DMS53 treated with DMSO at 0.1 percent for 48 hours (cell line): Measurements from ENCODE around the gene OPALIN.
"Not testable (repeated sequence)": the region's sequence is repeated elsewhere in the genome, so short reads cannot be mapped to it uniquely, and the experiment has no call there.

ENCODE experiments used
- DNase-seq: peaks from one replicate; lab custom pipeline; 2025; ENCODE audit not compliant: unreplicated experiment; lab: John Stamatoyannopoulos, UW

OPALIN gene

DNA sequence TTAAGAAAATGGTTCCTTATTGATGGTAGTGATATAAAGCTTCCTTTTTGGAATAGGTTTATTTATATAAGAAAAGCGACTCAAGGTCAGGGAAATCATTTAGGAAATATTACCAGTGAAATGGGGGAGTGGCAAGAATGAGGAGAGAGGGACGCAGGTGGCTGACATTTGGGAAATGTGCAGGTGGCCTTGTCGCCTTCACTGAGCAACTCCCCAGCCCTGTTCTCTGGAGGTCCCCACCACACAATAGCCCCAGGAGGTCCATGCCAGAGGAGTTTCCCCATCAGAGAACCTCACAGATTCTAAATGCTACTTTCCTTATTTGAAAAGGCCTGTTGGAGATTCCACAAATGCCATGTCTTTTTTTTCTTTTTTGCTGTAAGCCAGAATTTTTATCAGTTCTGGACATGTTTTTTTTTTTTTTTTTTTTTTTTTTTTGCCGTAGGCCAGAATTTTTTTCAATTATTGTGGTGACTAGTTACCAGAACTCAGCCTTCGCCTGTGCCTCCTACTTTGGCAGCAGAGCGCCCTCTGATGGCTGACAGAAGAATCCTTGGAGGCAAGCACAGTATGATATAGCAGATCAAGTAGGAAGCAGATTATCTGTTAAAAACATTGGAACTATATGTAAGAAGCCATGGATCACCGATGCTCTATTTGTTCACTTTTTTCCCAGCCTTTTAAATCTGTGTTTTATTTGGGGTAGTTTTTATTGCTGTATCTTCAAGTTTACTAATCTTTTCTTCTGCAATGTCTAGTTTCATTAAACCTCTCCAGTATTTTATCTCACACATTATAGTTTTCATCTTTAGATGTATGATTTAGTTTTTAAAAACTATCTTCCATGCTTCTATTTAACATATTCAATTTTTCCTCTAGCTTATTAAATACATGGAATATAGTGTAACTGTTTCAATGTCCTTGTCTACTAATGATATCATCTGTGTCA is 18.6 kb downstream of the OPALIN start:
- peak; percentile 82 for DNase-seq

DNA sequence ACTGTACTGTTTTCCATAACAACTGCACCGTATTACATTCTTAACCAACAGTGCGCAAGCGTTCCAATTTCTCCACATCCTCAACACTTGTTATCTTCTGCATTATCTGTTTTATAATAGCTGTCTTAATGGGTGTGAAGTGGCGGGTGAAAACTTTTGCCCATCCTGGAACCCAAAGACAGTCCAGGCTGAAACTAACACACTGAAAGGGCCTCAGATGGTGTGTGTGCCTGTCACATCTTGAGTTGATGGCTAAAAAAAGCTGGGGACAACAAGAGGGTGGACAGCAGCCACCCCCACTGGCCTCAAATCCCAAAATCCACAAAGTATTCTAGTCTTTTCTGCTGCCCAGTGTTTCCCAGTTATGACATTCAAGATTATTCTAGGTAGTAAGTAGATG is 19.4 kb downstream of the OPALIN start:
- no peak for DNase-seq

DNA sequence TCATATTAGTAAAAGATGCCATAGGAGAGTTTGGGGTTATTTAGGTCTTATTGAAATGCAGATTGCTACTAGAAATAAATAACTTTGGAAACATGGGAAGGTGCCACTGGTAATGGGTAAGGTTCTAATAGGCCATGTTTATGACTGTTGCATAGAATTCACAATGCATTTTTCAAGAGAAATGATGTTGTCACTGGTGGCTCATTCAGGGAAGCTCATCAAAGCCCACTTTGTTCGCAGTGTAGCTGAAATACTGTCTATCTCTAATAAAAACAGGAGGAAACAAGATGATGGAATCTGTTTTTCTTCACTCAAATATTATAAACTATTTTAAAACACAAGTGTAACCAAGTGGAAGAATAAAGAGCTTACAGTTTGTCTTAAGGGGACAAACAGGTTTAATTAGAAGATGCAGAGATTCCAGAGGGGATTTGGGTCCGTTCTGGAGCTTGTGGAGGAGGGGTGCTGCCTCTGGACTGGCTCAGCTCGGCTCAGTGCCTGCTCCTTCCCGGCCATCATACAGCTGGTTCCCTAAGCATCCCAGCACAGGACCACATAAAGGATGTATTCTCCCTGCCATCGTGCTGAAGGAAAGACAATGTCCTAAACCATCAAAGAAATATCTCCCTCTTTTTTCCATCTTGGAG is 20.4 kb downstream of the OPALIN start:
- DNase-seq = no peak

DNA sequence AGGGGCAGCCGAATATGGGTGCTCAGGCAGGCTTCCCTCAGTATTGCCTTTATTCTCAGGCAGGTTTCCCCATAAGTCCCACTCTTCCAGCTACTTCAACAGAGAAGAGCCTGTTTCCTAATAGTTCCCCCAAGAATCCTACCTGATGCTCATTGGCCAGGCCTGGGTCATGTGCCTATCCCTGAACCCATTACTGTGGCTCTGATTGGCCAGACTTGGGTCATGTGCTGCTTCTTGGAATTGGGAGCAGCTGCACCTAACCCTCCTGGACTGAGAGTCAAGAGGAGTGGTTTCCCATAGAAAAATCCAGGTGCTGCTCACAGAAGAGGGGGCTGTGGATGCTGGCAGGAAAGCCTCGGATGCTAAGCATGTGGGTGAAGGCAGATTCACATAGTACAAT is 21.7 kb downstream of the OPALIN start:
- no peak for DNase-seq

DNA sequence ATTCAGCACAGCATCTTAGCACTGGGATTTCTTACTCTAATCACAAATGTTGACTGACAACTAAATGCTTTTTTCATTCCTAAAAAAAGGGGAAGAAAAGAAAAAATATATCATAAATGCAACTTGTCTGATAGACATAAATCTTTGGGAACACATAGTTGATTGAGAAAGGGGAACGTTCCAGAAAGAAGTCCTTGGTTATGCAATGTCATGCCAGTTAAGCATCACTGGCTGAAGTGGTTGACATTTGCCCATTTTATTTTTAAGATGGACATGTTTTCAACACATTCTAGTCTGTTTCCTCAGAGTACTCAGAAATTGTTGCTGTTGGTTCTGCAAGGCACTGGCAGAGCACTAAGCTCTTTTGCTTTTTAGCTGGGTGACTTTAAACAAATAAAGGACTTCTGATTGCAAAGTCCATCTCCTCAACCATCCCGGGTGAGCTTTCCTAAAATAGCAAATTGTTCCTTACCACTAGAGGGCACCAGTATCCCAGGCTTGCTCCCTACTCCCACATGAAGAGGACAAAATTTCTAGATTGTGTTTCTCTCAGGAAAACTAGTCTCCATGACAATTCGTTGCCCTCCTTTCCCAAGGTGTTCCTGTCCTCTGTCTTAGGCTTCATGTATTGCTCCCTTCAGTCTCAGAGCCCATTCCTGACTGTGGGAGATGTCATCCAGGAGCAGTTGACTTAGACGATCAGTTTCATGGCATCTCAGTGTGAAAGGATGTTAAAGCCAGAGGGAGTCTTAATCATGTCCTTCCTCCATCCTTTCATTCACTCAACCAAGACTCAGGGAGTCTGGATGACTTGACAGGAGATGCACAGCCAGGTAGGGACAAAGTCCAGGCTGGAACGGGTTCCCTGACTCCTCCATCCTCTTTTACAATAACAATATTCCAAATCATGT is 23.9 kb downstream of the OPALIN start:
- DNase-seq = peak; percentile 45

DNA sequence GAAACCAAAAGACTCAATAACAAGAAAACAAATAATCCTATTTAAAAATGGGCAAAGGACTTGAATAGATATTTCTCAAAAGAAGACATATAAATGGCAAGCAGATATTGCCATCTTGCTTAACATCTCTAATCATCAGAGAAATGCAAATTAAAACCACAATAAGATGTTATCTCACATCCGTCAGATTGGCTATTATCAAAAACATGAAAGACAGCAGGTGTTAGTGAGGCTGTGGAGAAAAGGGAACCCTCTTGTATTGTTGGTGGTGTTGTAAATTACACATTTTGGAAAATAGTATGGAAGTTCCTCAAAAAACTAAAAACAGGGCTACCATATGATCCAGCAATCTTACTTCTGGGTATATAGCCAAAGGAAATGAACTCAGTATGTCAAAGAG is 25.7 kb downstream of the OPALIN start:
- no peak for DNase-seq

DNA sequence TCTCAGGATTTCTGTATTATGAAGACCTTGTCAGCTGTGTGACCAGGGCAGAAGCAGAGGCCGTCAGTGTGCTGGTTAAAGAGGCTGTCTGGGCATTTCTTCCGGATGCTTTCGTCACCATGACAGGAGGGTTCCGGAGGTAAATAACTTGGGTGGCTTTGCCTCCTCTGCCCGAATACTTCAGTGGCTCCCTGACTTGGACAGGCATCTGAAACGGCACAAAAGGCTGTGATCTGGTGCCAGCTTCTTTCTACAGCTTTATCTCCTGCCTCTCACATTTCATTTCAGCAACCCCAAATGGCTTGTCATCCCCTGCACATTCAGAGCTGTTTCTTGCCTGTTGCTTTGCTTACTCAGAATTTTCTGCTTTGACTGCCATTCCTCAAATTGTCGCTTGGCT is 31.3 kb downstream of the OPALIN start:
- DNase-seq = no peak

DNA sequence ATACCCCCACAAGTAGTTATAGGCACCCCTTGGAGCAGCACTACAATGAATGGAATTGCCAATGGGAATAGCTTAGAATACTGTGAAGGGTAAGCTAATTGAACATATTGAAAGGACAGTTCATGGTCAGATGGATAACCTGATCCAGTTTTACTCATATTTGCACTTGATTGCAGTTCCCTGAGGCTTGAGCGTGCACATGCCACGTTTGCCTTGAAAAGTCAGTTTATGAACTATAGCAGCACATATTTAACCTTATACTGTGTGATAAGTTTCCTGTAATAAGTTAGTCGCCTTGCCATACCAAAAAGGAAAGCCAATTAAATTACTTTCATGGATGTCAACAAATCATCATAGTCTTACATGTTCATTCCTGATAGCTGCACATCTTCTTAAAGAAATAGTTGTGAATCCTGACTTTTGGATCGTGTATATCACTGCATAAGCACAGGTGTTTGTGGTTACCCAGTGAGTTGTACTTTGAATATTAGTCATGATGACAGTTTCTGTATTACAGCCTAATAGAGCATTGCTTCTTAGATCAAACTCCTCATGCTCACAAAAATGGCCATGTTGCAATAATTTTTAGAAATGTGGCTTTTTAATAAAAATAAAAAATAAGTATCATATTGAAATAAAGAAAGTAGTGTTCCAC is 33.0 kb downstream of the OPALIN start:
- no peak for DNase-seq

DNA sequence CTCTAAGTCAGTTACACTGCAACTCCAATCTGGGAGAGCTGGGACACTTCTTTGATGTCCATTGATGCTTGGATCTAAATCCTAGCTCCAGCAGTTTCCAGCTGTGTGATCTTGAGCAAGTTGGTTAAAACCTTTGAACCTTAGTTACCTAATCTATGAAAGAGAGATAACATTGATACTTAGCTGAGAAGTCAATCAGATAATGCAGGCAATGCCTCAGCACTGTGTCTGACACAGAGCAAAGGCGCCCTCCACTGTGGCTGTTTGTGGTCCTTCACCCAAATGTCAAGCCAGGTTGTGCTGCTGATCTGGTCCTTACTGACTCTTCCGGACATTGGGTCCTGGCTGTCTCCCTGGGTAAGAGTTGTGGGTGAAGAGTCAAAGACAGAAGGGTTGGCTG is 34.4 kb downstream of the OPALIN start:
- DNase-seq = no peak

DNA sequence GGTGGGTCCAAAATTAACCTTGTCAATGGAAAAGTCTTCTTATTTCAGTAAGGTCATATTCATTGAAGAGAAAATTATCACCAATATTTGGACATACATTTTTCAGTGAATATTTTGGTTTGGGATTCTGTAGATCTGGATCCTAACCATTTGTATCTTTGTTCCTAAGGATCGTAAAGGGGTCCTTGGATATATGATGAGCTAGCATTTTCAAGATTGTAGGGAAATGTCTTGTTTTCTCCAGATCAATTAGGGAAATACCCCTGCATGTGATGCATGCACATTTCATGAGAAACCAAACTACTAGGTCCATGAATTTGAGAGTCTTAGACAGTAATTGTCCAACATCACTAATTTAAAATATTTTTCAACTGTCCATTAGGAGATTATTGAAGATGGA is 36.5 kb downstream of the OPALIN start:
- no peak for DNase-seq

DNA sequence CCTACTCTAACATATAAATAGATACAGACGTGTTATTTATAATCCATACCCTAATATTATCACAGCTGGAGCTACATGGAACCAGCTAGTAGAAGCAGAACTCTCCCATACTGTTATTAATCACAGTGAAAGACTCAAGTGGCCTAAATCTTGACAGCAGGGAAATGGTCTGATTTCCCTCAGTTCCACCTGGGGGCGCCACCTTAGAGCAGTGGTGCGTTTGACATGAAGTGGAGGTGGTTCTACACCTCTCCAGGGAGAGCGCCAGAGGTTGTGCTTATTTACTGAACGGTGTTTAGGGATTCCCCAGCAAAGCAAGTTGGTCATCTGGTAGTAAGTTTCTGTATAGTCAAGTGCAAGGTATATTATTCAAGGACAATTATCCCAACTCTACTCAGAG is 37.0 kb downstream of the OPALIN start:
- no peak for DNase-seq

DNA sequence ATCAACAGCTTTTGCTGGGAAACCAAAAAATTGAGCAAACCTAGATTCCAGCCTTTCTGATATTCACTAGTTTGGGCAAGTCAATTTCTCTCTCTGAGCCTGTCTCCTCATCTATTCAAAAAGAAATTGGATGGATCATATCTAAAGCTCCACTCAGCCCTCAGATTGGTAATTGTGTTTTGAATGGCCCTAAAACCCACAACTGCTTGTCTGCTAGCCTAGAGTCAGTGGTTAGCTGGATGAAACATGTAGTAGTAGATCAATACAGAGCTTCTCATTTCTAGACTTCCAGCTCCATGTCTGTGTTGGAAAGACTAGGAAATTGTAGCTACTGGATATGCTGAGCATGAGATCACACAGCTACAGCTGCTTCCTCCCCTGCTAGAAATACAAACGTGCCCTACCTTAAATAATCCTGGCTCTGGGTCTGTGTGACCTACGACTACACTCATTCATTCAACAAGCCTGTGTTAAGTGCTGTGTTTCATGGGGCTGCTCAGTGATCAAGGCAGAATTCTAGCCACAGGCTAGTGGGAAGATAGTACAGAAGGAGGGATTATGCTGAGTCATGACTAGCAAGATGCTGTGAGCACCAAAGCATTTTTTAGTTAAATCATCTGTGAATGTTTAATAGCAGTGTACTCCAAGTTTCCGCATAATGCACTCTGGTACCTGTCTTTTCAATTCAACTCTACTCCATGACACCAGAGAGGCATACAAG is 38.9 kb downstream of the OPALIN start:
- DNase-seq = peak; percentile 6

DNA sequence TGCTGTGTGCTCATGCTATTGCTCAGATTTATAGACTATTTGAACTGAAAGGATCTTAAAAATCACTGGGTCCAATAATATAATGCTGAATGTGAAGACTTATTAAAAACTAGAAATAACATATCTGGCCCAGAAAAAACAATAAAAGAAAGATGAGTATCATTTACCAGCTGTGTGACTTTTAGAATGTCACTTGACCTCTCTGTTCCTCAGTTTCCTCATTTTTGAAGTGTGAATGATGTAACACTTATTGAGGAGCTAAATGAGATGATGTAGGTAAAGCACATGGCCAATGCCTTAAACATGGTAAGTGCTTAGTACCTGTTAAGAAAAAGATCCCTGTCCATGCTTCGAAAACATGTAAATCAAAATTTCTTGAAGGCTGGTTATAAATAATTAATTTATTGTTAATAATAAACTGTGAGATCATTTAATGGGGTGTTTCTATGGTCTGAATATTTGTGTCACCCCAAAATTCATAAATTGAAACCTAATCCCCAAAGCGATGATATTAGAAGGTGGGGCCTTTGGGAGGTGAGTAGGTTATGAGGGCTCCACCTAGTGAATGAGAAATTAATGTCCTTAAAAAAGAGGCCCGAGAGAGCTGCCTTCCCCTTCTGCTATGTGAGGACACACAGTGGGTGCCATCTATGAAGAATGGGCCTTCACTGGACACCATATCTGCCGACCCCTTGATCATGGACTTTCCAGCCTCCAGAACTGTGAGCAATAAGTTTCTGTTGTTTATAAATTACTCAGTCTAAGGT is 41.6 kb downstream of the OPALIN start:
- DNase-seq = no peak

DNA sequence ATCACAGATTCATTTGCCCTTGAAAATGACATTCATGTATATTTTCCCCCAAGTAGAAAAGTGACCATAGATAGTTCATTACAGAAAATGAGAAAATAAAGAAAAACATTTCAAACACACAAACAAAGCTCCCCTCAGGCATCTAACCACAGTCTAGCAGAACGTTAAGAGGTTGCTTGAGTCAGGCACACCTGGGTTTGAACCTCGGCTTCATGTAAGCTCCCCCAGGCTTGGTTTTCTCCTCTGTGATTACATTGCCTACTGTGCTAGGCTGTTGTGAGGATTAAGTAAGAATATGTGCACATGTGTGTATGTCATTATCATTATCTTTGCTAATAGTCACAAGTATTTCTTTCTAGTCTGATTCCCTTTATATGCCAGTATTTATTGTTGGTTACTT is 45.5 kb downstream of the OPALIN start:
- no peak for DNase-seq

DNA sequence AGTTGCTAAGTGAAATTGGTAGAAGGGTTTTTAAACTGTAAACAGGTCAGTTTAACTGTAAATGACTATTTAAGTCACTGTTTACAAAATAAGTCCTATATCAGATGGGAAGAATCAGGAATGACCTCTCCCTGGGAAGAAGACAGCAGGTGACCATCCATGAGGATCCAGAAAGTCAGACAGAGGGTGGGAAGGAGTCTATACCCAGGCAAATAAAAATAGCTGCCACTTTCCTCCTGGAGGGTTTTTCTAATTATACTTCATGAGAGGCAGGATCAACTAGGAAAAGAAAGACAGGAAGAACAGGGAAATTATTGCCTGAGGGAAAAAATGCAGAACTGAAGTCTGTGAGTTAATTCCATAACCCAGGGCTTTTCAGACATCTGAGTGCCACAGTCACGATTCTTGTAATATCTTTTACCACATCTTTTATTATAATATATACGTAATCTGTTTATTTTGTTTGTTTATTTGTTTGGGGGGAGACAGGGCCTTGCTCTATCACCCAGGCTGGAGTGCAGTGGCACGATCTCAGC is 47.6 kb downstream of the OPALIN start:
- DNase-seq = no peak

DNA sequence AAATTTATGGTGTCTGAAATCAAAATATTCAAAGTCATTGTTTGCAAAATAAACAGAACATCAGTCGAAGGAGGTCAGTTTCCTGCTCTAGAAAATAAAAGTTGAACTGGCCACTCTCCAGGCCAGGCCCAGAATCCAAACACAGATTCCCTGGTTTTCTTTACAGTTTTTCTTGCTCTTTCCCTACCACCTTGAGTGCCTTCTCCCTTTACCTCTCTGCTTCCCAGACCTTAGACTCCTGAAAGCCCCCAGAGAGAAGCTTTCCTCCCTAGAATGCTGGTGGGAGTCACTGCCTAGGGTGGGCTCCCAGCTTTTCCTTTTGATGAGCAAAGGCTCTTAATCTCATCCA is 48.5 kb downstream of the OPALIN start:
- DNase-seq = no peak

DNA sequence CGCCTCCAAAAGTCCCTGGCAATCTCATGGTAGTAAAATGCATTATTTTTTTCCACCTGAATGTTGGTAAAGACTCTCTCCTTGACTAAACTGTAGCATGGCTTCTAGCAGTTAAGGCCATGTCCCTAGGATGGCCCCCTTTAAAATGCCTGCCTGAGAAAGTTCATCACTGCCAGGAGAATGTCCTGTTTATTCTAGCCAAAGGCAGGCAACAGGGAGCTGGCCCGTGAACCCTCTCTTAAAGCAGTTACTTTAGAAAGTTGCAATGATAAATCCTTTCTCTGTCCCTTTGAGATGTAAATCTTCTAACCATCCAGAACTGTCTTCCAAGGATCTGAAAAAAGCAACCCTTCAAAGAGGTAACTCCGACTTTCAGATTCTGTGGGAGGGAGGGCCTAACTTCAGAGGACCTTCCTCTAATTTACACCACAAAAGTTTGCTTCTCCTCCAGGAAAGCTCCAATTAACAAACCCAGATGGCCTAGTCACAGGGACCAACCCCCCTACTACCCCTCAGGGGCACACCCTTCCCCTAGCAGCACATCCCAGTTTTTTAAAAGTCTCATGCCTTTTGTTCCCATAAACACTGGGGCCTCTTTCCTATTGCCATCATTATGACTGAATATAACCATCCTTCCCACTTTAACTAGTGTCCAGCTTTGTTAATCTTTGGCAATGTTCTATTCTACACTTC is 49.0 kb downstream of the OPALIN start:
- no peak for DNase-seq

DNA sequence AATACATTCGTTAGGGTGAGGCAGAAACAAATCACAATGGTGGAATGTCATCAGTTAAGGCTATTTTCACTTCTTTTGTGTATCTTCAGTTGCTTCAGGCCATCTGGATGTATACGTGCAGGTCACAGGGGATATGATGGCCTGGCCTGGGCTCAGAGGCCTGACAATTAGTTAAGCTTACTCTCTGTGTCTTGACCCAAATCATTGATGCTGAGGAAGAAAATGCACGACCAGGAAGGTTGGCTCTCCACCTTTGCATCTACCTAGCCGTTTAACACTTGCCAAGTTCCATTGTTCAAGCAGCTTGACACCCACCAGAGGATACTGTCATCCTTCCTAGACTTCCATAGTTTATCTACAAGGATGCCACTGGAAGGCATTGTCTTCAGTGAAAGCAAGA is 49.9 kb downstream of the OPALIN start:
- not testable (repeated sequence) for DNase-seq

DNA sequence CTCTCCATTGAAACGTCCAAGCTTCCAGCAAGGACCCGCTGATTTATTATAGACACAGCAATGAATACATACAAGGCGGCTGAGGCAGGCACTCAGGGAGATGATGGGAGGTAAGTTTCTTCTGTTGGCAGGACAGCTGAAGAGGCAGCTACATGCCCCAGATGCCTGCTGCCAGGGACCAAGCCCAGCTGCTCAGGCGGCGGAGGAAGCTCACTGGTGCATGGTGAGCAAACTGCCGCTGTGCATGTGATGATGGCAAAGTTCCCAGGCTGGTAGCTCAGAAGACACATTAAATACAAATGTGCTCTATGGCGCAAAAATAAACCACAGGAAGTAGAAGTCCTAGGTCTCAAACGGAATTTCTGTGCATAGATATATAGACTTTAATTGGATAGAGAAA is 52.3 kb downstream of the OPALIN start:
- no peak for DNase-seq
